ENCODE results near the gene NDUFB8.

The NDUFB8 gene

DNA sequence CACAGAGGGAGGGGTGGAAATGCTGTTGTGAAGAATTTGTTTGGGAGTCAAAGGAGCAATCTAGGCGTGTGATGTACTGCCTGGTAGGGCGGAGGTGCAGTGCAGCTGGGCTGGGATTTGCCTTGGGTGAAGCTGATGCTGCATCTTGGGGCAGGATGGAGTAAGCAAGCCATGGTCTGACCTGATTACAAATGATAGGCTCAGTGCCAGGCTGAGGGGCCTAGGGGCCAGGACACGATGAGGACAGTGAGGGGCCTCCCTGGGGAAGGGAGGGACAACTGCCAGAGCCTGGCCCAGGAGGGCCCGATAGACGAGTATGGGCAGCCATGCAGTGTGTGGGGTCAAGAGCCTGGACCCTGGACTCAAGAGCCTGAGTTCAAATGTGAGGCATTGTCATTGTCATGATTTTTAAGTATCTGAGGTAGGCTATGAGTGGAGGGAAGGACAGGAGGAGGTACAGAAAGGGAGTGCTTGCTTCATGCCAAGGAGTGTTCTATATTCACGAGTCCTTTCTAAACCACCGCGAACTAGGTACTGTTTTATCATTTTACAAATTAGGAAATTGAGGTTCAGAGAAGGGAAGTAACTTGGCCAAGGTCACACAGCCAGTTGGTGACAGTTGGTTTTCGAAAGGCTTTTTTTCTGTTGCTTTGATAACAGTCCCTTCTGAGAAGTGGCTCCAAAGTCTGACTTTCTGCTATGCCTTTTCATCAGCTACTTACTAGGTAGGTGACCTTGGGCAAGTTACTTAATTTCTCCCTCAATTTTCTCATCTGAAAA is 35.7 kb upstream of the NDUFB8 start:
- TF ChIP-seq TAF1 (IDR thresholded peaks at IDR 0.05; ENCODE audit: borderline replicate concordance, low read depth, low read length): no peak
- TF ChIP-seq POLR2AphosphoS5 (IDR thresholded peaks at IDR 0.05; ENCODE audit: low read depth, low read length): no peak
- TF ChIP-seq POLR2A (IDR thresholded peaks at IDR 0.05; ENCODE audit: low read depth, low read length): no peak

DNA sequence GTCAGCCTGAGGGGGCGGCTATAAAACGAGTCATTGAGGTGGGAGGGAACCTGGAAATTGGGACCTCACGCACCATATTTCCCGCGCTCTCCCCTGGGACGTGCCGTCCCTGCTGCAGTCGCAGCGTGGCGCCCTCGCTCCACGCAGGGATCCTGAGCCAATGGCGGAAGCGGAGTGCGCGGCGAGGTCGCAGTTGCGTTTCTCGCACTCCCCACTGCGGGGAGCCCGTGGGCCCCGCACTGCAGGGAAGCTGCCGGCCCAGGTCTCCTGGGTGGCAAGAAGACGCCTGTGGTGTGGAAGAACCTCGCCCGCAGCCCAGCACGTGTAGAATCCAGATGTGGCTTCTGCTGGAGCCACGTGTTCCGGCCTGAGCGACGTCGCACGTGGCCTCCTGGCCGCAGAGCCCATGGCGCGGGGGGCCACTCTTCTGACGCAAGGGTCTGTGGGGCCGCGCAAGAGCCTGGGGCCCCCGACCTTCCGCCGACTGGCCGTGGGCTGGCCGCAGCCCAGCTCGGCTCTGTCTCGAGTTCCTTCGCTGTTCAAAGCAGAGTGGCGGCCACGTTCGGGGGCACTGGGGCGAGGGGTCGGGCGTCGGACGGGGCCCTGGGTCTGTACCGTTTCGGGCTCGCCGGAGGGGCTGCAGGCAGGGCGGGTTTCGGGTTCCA is 32.5 kb upstream of the NDUFB8 start:
- DNase-seq (ENCODE audit: insufficient read length) (peak; percentile 54), FAIRE-seq (no peak)
- TF ChIP-seq POLR2AphosphoS5 (IDR thresholded peaks at IDR 0.05; ENCODE audit: low read depth, low read length): no peak
- TF ChIP-seq TAF1 (IDR thresholded peaks at IDR 0.05; ENCODE audit: borderline replicate concordance, low read depth, low read length): no peak
- no peak for TF ChIP-seq POLR2A (IDR thresholded peaks at IDR 0.05; ENCODE audit: low read depth, low read length)

More for the DNA sequence above, 35.7 kb upstream of the NDUFB8 start:
- DNase-seq (ENCODE audit: insufficient read length) (no peak), FAIRE-seq (no peak)

DNA sequence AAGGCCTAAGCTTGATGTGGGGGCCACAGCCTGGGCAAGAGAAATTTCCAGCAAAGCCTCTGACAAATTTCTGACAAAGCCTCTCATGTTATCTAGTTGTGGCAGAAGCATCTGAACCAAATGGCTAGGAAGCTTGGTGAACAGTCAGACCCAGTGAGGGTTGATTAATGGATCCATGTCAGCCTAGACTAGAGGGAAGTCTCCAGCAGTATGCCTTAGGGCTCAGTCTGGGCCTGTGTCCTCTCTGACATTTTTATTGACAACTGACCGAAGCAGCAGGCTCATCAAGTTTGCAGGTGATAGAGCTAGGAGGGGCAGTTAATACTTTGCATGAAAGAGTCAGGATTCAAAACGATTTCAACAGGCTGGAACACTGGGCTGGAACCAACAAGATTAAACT is 31.3 kb upstream of the NDUFB8 start:
- TF ChIP-seq TAF1 (IDR thresholded peaks at IDR 0.05; ENCODE audit: borderline replicate concordance, low read depth, low read length): no peak
- no peak for TF ChIP-seq POLR2AphosphoS5 (IDR thresholded peaks at IDR 0.05; ENCODE audit: low read depth, low read length)
- DNase-seq (ENCODE audit: insufficient read length) (no peak), FAIRE-seq (no peak)

DNA sequence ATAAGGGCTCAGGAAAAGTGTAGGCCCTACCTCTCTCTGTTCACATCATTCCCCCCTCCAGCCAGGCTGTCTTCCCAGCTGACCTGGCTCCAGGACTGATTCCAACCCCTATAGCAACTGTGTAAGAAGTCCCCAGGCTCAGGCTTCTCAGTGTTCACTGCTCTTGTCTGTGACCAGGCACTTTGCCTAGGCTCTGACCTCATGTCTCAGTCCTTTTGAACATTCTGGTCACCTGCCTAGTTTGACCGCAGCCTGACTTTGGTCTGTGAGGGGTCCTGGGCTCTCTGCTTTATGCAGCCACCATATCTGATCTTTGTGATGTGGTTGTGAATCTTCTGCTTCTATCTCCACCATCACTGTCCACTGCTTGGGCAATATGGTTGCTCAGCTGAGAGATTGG is 30.6 kb upstream of the NDUFB8 start:
- FAIRE-seq (no peak), DNase-seq (ENCODE audit: insufficient read length) (no peak)
- TF ChIP-seq POLR2AphosphoS5 (IDR thresholded peaks at IDR 0.05; ENCODE audit: low read depth, low read length): no peak
- TF ChIP-seq POLR2A (IDR thresholded peaks at IDR 0.05; ENCODE audit: low read depth, low read length): no peak
- no peak for TF ChIP-seq TAF1 (IDR thresholded peaks at IDR 0.05; ENCODE audit: borderline replicate concordance, low read depth, low read length)

DNA sequence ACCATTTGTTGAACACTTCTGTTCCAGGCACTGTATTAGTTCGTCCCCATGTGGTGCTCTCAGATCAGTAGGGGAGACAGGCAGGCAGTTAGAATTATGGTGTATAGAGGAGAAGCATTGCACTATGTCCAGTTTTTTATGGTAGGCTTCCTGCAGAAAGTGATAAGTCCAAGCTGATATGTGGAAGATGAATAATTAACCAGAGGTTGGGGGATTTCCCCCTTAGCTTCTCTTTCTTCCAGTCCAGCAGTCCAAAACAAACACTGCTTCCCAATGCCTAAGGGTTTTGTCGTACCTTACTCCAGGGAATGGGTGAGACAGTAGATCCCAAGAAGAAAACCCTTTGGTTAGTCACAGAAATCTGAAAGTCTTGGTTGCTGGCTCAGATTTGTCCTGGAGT is 25.2 kb upstream of the NDUFB8 start:
- TF ChIP-seq TAF1 (IDR thresholded peaks at IDR 0.05; ENCODE audit: borderline replicate concordance, low read depth, low read length) (no peak), POLR2AphosphoS5 (IDR thresholded peaks at IDR 0.05; ENCODE audit: low read depth, low read length) (no peak), POLR2A (IDR thresholded peaks at IDR 0.05; ENCODE audit: low read depth, low read length) (no peak)
- no peak for FAIRE-seq

DNA sequence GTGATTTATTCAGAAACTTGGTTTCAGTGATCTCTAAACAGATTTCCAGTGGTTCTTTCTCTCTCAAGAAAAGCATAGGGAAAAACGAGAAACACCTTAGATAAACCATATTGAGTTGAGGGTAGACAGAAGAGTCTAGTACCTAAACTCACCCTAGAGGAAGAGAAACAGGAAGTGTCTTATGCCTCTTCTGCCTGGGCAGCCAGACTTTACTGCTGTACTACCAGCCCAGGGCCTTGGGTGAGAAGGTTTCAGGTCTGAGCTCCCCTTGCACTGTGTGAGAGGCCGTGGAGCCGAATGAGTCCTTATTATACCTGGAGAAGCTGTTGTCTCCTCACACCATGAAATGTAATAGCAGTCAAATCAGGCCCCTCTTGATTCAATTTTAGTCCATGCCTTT is 24.3 kb upstream of the NDUFB8 start:
- FAIRE-seq: peak; percentile 27
- TF ChIP-seq POLR2A (IDR thresholded peaks at IDR 0.05; ENCODE audit: low read depth, low read length) (no peak), TAF1 (IDR thresholded peaks at IDR 0.05; ENCODE audit: borderline replicate concordance, low read depth, low read length) (no peak)
- DNase-seq (ENCODE audit: insufficient read length): no peak

More for the DNA sequence above, 25.2 kb upstream of the NDUFB8 start:
- DNase-seq (ENCODE audit: insufficient read length): no peak

DNA sequence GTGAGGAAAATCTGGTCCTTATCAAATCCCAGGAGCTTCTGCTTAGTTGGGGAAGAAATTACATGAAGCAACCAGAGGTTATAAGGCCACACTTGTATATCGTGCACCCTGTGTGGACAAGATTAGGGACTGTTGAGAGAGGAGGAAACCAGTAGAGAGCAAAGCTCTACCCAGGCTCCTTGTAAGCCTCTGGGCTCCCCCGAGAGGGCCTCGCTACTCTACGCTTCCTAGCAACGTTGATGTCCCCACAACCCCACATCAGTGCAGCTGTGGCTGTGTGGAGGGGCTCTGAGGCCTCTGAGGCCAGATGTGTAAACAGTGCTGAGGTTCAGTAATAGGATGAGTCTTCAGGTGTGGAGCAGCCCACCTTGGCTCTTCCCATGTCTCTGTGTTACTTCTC is 22.1 kb upstream of the NDUFB8 start:
- no peak for TF ChIP-seq TAF1 (IDR thresholded peaks at IDR 0.05; ENCODE audit: borderline replicate concordance, low read depth, low read length)
- FAIRE-seq (no peak), DNase-seq (ENCODE audit: insufficient read length) (no peak)

DNA sequence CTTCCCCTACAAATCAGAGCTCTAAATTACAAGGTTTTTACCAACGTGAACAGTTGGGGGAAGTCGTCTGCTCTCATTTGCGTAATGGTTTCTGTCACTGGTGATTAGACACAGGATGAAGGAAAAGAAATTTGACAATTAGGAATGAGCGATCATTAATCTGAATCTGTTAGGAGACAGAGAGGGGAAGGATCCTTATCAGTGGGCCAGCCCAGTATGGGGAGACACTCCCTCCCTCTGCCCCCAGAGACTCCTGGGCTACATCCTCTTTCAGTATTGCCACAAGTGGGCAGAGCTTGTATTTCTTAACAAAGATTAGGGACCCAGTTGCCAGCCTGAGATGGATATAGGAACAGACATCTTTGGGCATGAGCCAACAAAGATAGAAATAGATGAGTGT is 21.5 kb upstream of the NDUFB8 start:
- FAIRE-seq (no peak), DNase-seq (ENCODE audit: insufficient read length) (no peak)
- no peak for TF ChIP-seq POLR2A (IDR thresholded peaks at IDR 0.05; ENCODE audit: low read depth, low read length)
- TF ChIP-seq POLR2AphosphoS5 (IDR thresholded peaks at IDR 0.05; ENCODE audit: low read depth, low read length): no peak
- TF ChIP-seq TAF1 (IDR thresholded peaks at IDR 0.05; ENCODE audit: borderline replicate concordance, low read depth, low read length): no peak

DNA sequence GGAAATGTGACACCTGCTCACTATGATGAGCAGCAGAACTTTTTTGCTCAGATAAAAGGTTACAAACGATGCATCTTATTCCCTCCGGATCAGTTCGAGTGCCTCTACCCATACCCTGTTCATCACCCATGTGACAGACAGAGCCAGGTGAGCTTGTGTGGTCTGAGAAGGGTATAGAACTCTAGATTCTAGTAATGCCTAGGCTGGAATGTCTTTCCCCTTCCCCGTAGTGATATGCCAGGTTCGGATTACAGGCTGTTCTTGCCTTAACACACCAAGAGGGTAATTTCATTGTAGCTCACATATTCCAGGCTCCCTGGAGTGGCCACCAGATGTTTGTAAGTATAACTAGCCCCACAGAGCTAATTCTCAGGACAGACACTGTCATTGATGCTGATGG is 15.3 kb upstream of the NDUFB8 start:
- DNase-seq (ENCODE audit: insufficient read length) (no peak), FAIRE-seq (no peak)
- no peak for TF ChIP-seq POLR2AphosphoS5 (IDR thresholded peaks at IDR 0.05; ENCODE audit: low read depth, low read length)
- TF ChIP-seq POLR2A (IDR thresholded peaks at IDR 0.05; ENCODE audit: low read depth, low read length): no peak
- TF ChIP-seq TAF1 (IDR thresholded peaks at IDR 0.05; ENCODE audit: borderline replicate concordance, low read depth, low read length): no peak

DNA sequence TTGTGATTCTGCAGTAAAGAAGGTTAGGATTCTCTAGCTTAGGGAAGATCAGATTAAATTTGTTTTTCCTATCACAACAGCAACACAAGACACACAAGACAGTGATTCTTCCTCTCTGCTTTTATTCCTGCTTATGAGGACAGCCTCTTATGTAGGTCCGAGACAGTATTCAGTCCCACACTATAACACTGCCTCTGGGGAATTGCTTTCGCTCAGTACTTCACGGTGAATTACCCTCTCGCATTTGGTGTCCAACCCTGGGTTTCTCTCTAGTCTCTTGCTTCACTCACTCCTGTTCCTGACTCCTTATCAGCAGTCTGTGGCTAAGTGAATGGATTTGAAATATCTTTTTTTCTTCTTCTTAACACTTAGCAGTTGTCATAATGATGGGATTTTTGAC is 7.8 kb upstream of the NDUFB8 start:
- no peak for FAIRE-seq
- no peak for DNase-seq (ENCODE audit: insufficient read length)
- TF ChIP-seq TAF1 (IDR thresholded peaks at IDR 0.05; ENCODE audit: borderline replicate concordance, low read depth, low read length) (no peak), POLR2AphosphoS5 (IDR thresholded peaks at IDR 0.05; ENCODE audit: low read depth, low read length) (no peak), POLR2A (IDR thresholded peaks at IDR 0.05; ENCODE audit: low read depth, low read length) (no peak)

DNA sequence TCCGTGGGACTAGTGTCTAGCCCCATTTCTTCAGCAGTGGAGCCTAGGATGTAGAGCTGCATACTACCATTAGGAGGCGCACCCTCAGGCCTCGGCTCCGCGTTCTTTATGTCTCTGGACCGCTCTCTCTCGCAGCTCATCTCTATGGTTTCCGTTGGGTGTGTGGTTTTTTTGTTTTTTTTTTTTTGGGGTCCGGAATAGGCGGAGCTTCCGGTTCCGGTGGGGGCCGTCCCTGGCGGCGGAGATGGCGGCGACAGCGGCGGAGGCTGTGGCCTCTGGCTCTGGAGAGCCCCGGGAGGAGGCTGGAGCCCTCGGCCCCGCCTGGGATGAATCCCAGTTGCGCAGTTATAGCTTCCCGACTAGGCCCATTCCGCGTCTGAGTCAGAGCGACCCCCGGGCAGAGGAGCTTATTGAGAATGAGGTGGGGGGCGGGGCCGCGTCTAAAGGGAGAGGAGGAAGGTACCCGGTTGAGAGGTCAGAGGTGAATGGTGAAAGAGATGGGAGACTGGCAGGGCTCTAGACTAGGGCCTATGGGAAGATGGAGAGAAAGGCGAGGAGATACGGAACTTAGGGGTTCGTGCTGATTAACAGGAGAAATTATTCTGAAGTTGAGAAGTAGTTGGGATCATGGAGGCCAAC is 6.2 kb upstream of the NDUFB8 start, which contains the start of gene HIF1AN:
HIF1AN (plus strand) TSS at position 229 of the 639 bp plus-strand sequence; CDS start at position 245, 16 bp downstream.
- TF ChIP-seq POLR2A (IDR thresholded peaks at IDR 0.05; ENCODE audit: low read depth, low read length) (peak; percentile 95), POLR2AphosphoS5 (IDR thresholded peaks at IDR 0.05; ENCODE audit: low read depth, low read length) (peak; percentile 86), TAF1 (IDR thresholded peaks at IDR 0.05; ENCODE audit: borderline replicate concordance, low read depth, low read length) (peak; percentile 84)
- peak; percentile 88 for DNase-seq (ENCODE audit: insufficient read length)
- peak; percentile 91 for FAIRE-seq

DNA sequence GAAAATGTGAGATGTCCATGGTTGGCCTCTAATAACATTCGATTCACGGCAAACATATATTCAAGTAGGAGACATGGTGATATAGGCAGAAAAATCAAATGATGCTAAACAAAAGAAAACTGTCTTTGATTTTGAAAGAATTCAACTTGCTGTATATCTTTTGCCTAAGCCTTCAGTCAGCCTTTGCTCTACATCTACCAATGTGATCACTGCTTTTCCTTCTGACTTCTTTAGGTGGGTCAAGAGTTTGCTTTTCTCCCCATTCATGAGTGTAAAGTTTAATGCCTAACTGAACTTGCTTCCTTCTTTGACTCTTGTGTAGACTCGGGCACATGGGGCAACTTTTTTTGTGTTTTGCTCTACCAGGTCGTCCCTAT is 5.7 kb upstream of the NDUFB8 start:
- TF ChIP-seq POLR2AphosphoS5 (IDR thresholded peaks at IDR 0.05; ENCODE audit: low read depth, low read length): no peak
- TF ChIP-seq POLR2A (IDR thresholded peaks at IDR 0.05; ENCODE audit: low read depth, low read length): no peak
- no peak for TF ChIP-seq TAF1 (IDR thresholded peaks at IDR 0.05; ENCODE audit: borderline replicate concordance, low read depth, low read length)
- DNase-seq (ENCODE audit: insufficient read length): no peak
- FAIRE-seq: no peak

Data from GM12892 (cell line).